CD4-positive, alpha-beta T cell treated with Interleukin-12 subunit alpha and Interleukin-12 subunit beta, for 1 hour (primary cell): Measurements from ENCODE around the gene TXNDC9.
"Not testable (repeated sequence)": the region's sequence is repeated elsewhere in the genome, so short reads cannot be mapped to it uniquely, and the experiment has no call there.

ENCODE experiments used
- DNase-seq: peaks from one replicate; pipeline ENCODE4 v3.0.0-alpha.2; 2020

The TXNDC9 gene

GRCh38 chr2:99317873-99318200, 18.3 kb downstream of the TXNDC9 start:
- not testable (repeated sequence) for DNase-seq

GRCh38 chr2:99317161-99317872, 18.8 kb downstream of the TXNDC9 start:
- DNase-seq: no peak

GRCh38 chr2:99301097-99301496, 35.0 kb downstream of the TXNDC9 start, which contains the start of gene LYG1:
LYG1 (minus strand) TSS chr2:99301197; CDS start chr2:99295670, 5,527 bp downstream.
- not testable (repeated sequence) for DNase-seq

GRCh38 chr2:99299580-99299979, 36.6 kb downstream of the TXNDC9 start:
- no peak for DNase-seq

GRCh38 chr2:99297994-99298393, 38.1 kb downstream of the TXNDC9 start:
- no peak for DNase-seq

GRCh38 chr2:99285526-99285925, 50.6 kb downstream of the TXNDC9 start:
- DNase-seq: no peak

GRCh38 chr2:99279969-99280695, 56.0 kb downstream of the TXNDC9 start:
- no peak for DNase-seq

GRCh38 chr2:99278793-99279291, 57.3 kb downstream of the TXNDC9 start:
- no peak for DNase-seq

GRCh38 chr2:99278195-99278765, 57.9 kb downstream of the TXNDC9 start:
- not testable (repeated sequence) for DNase-seq

- DNase-seq: no peak
These were observed 60.3 kb downstream of the TXNDC9 start for GRCh38 chr2:99275882-99276281.
